ENCODE data around the gene VPS4A.
"Not testable (repeated sequence)": the region's sequence is repeated elsewhere in the genome, so short reads cannot be mapped to it uniquely, and the experiment has no call there.

Gene VPS4A

DNA sequence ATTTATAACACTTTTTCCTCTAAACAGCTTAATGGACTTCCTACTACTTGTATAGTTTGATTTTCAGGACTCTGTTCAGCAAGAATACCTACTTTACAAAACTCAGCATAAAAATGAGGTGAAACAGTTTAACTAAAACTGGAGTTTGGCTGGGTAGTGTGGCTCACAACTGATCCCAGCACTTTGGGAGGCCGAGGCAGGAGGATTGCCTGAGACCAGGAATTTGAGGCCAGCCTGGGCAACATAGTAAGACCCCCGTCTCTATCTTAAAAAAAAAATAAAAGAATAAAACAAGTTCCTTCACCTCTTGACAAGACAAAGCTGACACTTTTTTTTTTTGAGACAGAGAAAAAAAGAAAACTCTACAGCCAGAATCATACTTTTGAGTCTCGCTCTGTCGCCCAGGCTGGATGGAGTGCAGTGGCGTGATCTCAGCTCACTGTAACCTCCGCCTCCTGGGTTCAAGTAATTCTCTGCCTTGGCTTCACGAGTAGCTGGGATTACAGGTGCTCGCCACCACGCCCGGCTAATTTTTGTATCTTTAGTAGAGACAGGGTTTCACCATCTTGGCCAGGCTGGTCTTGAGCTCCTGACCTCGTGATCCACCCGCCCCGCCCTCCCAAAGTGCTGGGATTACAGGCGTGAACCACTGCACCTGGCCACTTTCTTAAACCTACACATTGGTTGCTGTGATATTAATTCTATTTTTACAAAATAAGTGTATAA lies 16.6 kb downstream of the VPS4A start:
- DNase-seq (ENCODE audit: low read depth in 3 of 3): no peak

DNA sequence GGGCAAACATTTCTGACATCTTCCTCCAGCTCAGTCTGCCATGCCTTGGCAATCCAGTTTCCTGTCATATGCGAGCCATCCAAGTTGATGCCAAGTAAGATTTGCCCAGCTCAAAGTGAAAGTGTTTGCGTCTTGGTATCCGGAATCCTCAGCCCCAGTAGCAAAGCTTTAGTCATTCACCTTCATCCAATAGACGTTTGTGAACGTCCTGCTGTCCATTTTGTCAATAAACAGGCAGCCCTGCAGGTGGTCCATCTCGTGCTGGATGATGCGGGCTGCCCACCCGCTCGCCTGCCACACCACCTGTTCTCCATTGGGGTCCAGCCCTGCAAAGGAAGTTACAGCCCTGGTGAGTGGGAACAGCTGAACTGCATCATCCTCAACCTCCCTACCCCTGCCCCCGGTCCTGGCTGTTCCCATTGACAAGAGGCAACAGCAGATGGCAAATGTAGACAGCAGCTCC lies 17.7 kb downstream of the VPS4A start:
- DNase-seq (ENCODE audit: low read depth in 3 of 3): no peak

DNA sequence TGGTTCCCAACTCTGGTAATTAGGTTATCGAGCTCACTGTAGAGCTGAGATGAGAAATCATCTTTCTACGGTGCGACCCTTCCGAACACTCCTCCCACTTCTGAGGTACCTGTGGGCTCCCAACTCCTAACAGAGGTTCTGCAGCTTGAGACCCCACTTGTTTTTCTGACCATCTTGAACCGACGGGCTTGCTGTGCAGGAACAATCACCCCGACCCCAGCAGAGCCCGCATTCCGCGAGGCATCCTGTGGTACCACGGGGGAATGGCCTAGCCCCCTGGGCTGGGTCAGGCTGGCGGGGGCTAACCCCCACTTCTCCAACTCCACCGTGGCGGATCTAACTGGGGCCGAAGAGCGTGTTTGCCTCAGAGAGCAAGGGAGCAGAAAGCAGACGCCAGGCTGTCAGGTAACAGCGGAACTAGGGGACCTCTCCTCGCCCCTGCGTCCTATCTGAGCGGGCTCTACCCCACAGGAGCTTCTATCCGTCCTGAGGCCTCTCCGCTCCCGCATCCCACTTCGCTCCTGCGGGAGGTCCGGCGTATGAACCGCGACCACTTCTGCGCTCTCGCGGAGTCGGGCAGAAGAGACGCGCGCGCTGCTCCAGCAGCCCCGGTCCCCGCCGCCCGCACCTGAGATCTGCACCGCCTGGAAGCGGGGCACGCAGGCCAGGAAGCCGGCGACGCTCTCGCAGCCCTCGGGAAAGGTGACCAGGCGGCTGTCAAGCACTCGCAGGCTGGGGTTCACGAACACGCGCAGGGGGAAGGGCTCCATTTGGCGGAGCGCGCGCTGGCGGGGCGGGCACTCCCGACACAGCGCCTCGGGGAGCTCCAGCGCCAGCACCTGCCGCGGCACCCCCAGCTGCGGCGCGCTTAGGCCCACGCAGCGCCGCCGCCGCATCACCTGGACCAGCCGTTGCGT lies 18.5 kb downstream of the VPS4A start:
- DNase-seq (ENCODE audit: low read depth in 3 of 3): peak in 1 of 3 donors; percentile 16

DNA sequence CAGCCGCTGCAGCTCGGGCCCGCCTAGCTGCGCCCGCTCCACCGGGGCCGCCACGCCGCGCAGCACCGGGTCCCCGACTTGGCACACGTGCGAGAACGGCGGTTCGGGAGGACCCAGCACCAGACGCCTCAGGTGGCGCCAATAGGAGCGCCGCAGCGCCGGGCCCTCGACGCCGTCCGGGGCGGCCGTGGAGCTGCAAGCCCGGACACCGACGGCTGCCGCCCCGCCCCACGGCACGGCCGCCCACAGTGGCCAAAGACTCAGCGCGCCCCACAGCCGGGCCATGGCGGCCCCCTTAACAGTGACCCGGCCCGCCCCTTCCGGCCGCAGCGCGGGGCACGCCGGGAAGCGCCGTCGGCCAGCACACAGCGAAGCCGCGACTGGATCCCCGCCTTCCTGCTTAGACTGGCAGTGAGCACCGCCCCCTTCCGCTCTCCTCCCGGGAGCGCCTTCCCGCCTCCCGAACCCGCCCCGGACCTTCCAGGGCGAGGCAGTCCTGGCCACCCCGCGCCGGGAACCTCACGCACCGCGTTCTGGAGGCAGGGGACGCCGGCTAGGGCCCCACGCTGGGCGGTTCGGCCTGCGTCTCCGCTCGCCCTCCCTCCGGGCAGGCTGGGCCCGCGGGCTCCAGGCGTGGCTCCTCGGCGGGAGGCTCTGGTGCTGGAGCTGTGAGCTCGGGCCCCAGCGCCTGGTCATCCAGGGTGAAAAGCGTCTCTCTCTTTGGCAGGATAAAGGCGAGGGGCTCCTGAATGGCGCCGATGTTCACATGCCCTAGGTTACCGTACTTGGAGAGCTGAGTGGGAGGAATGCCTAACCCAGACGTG lies 19.3 kb downstream of the VPS4A start, which contains the start of gene PDF:
Gene PDF, minus strand, starts transcription at position 303 of the 824 bp plus-strand sequence. Its CDS starts 18 bp downstream, at position 285.
- peak; percentile 69 to 76 (median 72) for DNase-seq (ENCODE audit: low read depth in 3 of 3)

DNA sequence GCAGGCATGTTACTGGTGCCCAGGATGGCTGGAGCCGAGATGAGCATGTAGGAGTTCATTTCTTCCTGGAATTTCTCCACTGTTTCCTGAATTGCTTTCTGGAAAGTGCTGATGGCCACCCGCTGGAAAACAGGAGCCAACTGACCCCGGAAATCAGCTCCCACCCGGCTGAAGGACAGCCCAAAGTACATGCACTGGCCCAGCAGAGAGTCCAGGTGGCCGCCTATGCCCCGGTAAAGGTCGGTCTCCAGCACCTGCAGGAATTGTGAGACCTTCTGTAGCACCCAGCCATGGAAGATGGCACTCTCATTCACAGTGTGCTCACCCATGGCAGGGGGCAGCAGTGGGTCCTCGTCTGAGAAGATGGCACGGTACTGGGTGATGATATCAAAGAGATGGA lies 23.5 kb downstream of the VPS4A start:
- no peak for DNase-seq (ENCODE audit: low read depth in 3 of 3)

DNA sequence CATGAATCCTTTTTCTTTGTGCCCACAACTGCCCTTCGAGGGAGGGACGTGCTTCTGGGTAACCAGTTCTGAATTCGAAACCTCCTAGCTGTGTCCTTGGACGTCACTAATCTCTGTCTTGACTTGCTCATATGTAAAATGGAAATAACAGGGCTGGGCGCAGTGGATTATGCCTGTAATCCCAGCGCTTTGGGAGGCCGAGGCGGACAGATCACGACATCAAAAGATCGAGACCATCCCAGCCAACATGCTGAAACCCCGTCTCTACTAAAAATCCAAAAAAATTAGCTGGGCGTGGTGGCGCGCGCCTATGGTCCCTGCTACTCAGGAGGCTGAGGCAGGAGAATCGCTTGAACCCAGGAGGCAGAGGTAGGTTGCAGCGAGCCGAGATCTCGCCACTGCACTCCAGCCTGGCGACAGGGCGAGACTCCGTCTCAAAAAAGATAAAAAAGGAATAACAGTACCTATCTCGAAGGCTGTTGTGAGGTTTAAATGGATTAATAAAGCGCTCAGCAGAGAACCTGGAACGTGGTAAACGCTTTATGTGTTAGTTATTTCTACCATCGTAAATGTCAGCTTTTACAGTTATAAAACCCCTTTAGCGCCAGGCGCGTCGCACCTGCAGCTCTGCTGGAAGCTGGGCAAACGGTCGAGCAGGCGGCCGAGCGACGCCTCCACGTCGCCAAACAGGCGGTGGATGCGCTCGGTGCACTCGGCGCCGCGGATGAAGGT lies 27.6 kb downstream of the VPS4A start:
- DNase-seq (ENCODE audit: low read depth in 3 of 3): peak in 1 of 3 donors; percentile 41

DNA sequence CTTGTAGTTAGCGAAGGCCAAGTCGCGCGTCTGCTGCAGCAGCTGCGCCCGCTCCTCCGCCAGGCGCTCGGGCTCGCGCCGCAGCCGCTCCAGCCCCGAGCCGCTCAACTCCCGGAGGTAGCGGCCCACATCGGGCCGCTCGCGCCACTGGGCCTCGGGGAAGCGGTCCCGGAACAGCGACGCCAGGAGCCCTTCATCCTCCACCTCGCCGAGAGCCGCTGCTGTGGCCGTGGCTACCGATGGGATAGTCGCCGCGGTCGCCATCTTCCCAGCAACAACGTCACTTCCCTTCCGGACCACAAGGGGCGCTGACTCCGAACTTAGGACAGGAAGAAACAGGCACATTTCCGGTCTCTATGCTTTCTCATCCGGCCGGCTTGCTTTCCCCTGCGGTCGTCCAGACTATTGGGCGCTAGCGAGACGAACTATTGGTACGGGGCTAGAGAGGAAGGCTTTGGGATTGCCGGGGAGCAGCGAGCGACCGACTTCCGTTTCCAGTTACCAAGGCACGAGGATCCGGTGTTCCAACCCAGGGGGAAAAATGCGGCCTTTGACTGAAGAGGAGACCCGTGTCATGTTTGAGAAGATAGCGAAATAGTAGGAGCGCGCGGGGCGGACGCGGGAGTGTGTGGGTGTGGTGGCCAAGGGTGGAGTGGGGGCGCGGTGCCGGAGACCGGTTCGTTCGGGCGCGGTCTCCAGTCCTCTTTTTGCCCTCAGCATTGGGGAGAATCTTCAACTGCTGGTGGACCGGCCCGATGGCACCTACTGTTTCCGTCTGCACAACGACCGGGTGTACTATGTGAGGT lies 28.3 kb downstream of the VPS4A start, which contains the start of the genes COG8 and NIP7:
Gene COG8, minus strand, starts transcription at position 276 of the 806 bp plus-strand sequence. Its CDS starts 12 bp downstream, at position 264.
Gene NIP7, plus strand, starts transcription at position 484 of the 806 bp plus-strand sequence. Its CDS starts 58 bp downstream, at position 542.
- DNase-seq (ENCODE audit: low read depth in 3 of 3): peak; percentile 82 to 87 (median 82)

DNA sequence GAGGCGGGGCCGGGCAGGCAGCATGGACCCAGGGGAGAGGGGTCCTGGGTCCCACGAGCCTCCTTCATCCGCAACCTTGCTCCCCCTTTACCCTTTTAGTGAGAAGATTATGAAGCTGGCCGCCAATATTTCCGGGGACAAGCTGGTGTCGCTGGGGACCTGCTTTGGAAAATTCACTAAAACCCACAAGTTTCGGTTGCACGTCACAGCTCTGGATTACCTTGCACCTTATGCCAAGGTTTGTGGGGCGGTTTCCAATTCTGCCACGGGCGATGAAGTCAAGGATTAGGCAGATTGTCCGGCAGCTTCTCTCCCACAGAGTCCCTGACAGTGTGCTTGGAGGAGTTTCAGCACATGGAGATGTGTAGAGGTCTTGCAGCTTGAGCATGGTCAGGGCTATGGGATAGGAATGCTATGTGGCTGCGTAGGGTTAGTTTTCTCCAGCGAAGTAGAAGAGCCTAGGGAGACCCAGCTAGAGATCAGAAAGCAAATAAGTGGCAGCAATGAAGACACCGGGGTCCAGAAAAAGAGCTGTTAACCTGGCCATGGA lies 29.0 kb downstream of the VPS4A start:
- DNase-seq (ENCODE audit: low read depth in 3 of 3): no peak

DNA sequence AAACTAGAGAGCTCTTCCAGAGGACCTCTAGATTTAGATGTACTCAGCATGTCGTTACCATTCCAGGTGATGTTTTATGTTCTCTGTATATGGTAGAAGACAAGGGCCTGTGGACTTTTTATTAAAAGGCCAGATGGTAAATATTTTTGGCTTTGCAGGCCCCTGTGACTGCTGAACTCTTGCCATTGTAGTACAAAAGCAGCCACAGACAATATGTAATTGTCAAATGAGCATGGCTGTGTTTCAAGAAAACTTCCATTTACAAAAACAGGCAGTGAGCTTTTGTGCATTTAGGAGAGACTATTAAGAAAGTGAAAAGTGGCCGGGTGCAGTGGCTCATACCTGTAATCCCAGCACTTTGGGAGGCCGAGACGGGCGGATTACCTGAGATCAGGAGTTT lies 33.0 kb downstream of the VPS4A start:
- DNase-seq (ENCODE audit: low read depth in 3 of 3): no peak

DNA sequence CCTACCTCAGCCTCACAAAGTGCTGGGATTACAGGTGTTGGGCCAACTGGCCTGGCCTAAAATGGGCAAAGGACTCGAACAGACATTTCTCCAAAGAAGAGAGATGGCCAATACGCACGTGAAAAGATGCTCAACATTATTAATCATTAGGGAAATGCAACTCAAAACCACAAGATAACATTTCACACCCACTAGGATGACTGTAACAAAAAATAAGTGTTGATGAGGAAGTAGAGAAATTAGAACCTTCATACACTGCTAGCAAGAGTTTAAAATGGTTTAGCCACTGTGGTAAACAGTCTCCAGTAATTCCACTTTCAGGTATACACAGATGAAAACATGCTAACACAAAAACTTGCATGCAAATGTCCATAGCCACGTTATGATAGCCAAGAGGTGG lies 34.8 kb downstream of the VPS4A start:
- no peak for DNase-seq (ENCODE audit: low read depth in 3 of 3)

DNA sequence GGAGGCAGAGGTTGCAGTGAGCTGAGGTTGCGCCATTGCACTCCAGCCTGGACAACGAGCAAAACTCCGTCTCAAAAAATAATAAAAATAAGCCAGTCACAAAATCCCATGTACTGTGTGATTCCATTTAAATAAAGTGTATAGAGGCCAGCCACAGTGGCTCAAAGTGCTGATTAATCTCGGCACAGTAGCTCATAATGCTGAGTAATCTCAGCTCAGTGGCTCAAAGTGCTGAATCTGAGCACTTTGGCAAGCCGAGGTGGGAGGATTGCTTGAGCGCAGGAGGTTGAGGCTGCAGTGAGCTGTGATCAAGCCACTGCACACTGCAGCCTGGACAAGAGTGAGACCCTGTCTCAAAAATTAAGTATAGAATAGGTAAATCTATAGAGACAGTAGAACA lies 35.5 kb downstream of the VPS4A start:
- no peak for DNase-seq (ENCODE audit: low read depth in 3 of 3)

DNA sequence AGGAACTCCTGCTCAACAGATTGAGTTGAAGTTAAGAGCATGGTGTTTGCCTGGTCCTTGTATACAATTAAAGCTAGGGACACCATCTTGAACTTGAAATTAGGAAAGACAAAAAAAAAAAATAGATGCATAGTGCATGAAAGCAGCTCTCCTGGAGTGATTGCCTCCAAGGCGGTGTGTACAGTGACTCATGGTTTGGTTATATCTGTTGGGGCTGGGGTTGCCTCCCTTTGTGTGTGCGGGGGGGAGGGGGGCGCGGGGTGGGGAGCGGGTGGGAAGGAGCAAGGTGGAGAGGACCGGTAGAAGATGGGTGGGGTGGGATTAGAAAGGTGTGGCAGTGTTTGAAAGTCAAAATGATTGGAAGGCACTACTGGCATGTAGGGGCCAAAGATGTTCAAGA lies 37.1 kb downstream of the VPS4A start:
- no peak for DNase-seq (ENCODE audit: low read depth in 3 of 3)

DNA sequence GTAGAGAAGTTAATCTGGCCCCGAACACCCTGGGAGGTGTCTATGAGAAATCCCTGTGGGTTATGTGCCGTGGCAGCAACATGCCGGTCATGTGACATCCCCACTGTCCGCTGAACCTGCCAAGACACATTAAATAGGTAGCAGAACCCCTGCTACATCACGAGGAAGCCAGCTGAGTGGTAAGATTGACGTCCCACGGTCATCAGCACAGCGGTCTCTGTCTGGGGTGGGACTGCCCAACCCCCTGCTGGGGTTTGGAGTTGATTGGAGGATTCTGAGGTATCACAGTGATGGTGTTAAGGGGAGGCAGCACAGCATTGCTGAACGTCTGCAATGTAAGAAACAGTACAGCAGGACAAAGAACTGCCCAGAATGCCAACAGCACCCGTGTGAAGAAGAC lies 38.4 kb downstream of the VPS4A start:
- no peak for DNase-seq (ENCODE audit: low read depth in 3 of 3)

DNA sequence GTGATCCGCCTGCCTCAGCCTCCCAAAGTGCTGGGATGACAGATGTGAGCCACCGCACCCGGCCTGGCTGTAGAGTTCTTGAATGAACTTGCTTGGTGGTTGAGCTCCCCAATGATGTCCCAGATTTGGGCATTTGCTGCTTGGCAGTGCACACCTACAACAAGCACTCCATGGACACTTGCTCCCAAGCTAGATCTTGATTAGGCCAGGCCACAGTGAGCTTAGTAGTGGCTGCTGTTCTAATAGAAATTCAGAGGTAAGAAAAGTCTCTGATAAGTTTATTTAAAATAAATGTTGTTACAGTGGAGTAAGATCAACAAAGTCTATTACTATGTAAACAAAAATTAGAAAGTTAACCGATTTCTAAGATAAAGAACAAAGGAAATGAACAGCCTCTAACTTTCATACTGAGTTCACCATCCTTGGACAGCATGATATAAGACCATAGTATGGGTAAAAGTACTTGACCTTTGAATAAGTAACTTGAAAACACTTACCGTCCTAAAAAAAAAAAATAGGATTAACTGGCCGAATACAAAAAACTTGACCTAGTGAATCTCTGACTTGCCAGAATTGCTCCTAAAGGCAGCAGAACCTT lies 39.5 kb downstream of the VPS4A start:
- no peak for DNase-seq (ENCODE audit: low read depth in 3 of 3)

DNA sequence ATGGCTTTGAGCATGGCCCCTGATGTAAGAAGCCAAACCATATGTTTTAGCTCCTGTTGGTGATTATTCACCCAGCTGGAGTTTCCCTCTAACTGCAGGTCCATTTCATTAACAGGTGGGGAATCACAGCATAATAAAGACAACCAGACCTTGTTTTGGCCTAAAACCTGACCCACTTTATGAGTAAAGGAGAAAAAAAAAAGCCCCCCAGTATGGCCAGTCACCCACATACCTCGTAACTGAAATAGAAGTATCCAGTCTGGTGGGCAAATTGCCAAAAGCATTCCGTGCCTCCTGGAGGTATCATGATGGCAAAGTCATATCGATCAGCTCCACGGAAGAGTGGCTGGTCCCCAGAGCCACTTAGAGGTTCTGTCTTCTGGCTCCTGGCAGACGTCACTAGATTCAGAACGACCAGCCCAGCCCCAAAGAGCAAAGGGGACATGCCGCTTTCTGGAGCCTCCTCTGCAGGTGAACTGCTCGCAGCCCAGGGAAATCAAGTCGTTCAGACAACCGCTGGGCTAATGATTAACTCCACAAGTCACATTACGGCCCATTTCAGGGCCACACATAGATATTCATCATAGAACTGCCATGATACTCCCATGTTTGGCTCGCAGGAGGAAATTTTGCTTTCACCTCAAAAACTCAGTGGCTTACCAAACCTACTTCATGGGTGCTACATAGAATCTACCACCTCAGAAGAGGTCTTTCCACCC lies 40.3 kb downstream of the VPS4A start, which contains the start of gene TMED6:
Gene TMED6, minus strand, starts transcription at position 478 of the 719 bp plus-strand sequence. Its CDS starts 33 bp downstream, at position 445.
- DNase-seq (ENCODE audit: low read depth in 3 of 3): no peak

DNA sequence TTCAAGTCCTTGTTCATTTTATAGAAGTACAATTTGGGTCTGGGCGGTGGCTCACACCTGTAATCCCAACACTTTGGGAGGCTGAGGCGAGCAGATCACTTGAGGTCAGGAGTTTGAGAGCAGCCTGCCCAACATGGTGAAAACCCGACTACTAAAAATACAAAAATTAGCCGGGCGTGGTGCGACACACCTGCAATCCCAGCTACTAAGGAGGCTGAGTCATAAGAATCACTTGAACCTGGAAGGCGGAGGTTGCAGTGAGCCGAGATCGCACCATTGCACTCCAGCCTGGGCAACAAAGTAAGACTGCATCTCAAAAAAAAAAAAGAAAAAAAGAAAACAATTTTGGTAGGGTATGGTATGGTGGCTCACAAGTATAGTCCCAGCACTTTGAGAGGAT lies 48.9 kb downstream of the VPS4A start:
- DNase-seq (ENCODE audit: low read depth in 3 of 3): not testable (repeated sequence)

DNA sequence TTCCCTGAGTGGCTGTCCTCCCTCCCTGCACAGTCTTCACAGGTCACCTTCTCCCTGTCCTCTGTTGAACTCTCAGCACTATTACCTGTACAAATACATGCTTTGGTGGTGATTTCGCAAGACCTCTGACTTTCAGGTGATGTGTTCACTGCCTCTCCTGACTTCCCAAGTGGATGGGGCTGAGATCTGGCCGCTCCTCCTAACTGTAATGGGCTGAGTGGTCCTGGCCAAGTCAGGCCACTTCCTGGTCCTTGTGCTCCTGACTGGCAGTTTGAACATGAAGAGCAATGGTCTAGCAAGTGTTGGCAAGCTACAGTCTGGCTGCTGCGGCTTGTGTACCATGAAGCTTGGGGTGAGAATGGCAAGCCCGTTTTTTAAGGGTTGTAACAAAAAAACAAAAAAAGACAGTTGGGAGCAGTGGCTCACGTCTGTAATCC lies 52.1 kb downstream of the VPS4A start:
- no peak for DNase-seq (ENCODE audit: low read depth in 3 of 3)

DNA sequence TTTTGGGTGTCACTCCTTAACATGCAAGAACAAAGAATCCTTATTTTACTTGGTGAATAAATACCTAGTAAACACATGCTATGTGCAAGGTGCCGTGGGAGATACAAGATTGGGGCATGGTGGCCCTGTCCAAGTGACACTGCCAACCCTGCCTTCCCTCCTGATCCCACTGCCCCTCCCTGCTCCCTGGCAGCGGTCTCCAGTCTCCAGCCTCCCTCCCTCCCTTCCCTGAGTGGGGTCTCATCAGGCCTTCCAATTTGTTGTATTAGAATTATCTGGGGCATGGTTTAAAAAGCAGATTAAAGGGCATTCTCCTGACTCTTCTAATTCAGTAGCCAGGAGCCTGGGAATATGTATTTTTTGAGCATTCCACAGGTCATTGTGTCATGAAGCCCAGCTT lies 52.9 kb downstream of the VPS4A start:
- DNase-seq (ENCODE audit: low read depth in 3 of 3): no peak
